DND-41 (cell line): ENCODE data around the gene FGF14.

Experiments
- ATAC-seq: fragments of 200-7000 bp; cut with Tn5 transposase; 3 replicates; pipeline ENCODE4 v1.9.1; 2021; ENCODE audit warnings: low read depth; ENCODE audit not compliant: insufficient read depth
- DNase-seq: peaks from one replicate; pipeline ENCODE4 v3.0.0-alpha.2; 2020
- H2AFZ ChIP-seq: 2 replicates; pipeline ENCODE4 v1.6.0; 2012; ENCODE audit warnings: low read depth, low read length
- H3K27ac ChIP-seq: 2 replicates; pipeline ENCODE4 v1.5.1; 2012; ENCODE audit warnings: low read length, inconsistent platforms
- H3K27me3 ChIP-seq: fragments of 200-600 bp; sonication (generic); 2 replicates; pipeline ENCODE4 v1.6.0; 2012; ENCODE audit warnings: low read length, mild to moderate bottlenecking, inconsistent platforms; ENCODE audit not compliant: insufficient read depth, poor library complexity
- H3K36me3 ChIP-seq: 2 replicates; pipeline ENCODE4 v1.5.1; 2012; ENCODE audit warnings: low read length, inconsistent platforms; ENCODE audit not compliant: insufficient read depth
- H3K4me1 ChIP-seq: 2 replicates; pipeline ENCODE4 v1.5.1; 2012; ENCODE audit warnings: mild to moderate bottlenecking, low read length; ENCODE audit not compliant: insufficient read depth
- H3K4me2 ChIP-seq: 2 replicates; pipeline ENCODE4 v1.6.0; 2012; ENCODE audit warnings: mild to moderate bottlenecking, moderate library complexity, low read length, inconsistent platforms; ENCODE audit not compliant: insufficient read depth
- H3K4me3 ChIP-seq, 2 experiments: fragments of 200-600 bp in 1 of 2; shearing (Covaris generic) in 1 of 2; 2 replicates each; pipeline ENCODE4 v1.5.1; 2012 to 2016; ENCODE audit warnings: inconsistent platforms in 2 of 2, low read length in 2 of 2, mild to moderate bottlenecking in 2 of 2, low read depth in 1 of 2, moderate library complexity in 1 of 2
- H3K79me2 ChIP-seq: 2 replicates; pipeline ENCODE4 v1.6.0; 2012; ENCODE audit warnings: low read length, inconsistent platforms; ENCODE audit not compliant: insufficient read depth
- H3K9ac ChIP-seq: 2 replicates; pipeline ENCODE4 v1.6.0; 2012; ENCODE audit warnings: low read depth, mild to moderate bottlenecking, inconsistent platforms, low read length, moderate library complexity
- H3K9me3 ChIP-seq: 2 replicates; pipeline ENCODE4 v1.5.1; 2012; ENCODE audit warnings: low read length, moderate library complexity, mild to moderate bottlenecking, inconsistent platforms; ENCODE audit not compliant: insufficient read depth, severe bottlenecking
- H4K20me1 ChIP-seq: 2 replicates; pipeline ENCODE4 v1.6.0; 2012; ENCODE audit warnings: low read length; ENCODE audit not compliant: insufficient read depth
- EZH2 ChIP-seq: IDR thresholded peaks from 3 replicates; pipeline ENCODE4 v1.6.1; 2012; ENCODE audit warnings: borderline replicate concordance, low read depth, mild to moderate bottlenecking, moderate library complexity, low read length, inconsistent platforms; ENCODE audit not compliant: severe bottlenecking
- TF ChIP-seq, protein P1 (sequence below): IDR thresholded peaks from 2 replicates; pipeline ENCODE4 v1.5.1; 2012; ENCODE audit warnings: borderline replicate concordance, low read length, moderate library complexity, mild to moderate bottlenecking; ENCODE audit not compliant: poor library complexity, severe bottlenecking; ENCODE audit errors: extremely low read depth

Gene FGF14

DNA sequence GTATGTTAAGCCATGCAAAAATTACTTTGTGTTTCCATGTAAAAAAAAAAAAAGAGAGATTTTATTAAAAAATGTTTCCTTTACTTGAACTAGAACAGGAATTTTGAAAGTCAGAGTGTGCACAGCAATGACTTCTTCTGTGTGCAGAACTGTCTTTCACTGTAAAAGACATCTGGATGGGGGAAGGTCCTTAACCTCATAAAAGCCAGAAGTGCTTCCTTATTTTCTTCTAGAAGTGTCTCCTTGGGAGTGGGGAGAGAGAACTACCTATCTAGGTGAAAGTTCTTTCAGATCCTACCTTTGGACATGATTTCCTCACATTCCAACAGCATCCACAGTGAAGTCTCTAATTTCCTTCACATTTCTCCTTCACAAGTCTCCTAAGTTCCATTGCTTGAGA lies 360.3 kb downstream of the FGF14 start:
- Histone ChIP-seq H3K4me3 (no peak overlapping the region), H3K4me1 (no peaks in the 10 kb centered on the region), H2AFZ (no peak overlapping the region), H3K4me2 (no peak overlapping the region), H3K36me3 (no peaks in the 10 kb centered on the region), H4K20me1 (no peaks in the 10 kb centered on the region), H3K9me3 (no peaks in the 10 kb centered on the region), H3K27ac (no peak overlapping the region), H3K9ac (no peak overlapping the region), H3K79me2 (no peaks in the 10 kb centered on the region), H3K27me3 (no peaks in the 10 kb centered on the region)
- DNase-seq (no peak), ATAC-seq (no peak)
- TF ChIP-seq, protein P1, sequence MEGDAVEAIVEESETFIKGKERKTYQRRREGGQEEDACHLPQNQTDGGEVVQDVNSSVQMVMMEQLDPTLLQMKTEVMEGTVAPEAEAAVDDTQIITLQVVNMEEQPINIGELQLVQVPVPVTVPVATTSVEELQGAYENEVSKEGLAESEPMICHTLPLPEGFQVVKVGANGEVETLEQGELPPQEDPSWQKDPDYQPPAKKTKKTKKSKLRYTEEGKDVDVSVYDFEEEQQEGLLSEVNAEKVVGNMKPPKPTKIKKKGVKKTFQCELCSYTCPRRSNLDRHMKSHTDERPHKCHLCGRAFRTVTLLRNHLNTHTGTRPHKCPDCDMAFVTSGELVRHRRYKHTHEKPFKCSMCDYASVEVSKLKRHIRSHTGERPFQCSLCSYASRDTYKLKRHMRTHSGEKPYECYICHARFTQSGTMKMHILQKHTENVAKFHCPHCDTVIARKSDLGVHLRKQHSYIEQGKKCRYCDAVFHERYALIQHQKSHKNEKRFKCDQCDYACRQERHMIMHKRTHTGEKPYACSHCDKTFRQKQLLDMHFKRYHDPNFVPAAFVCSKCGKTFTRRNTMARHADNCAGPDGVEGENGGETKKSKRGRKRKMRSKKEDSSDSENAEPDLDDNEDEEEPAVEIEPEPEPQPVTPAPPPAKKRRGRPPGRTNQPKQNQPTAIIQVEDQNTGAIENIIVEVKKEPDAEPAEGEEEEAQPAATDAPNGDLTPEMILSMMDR: no peak
- TF ChIP-seq EZH2: no peak

DNA sequence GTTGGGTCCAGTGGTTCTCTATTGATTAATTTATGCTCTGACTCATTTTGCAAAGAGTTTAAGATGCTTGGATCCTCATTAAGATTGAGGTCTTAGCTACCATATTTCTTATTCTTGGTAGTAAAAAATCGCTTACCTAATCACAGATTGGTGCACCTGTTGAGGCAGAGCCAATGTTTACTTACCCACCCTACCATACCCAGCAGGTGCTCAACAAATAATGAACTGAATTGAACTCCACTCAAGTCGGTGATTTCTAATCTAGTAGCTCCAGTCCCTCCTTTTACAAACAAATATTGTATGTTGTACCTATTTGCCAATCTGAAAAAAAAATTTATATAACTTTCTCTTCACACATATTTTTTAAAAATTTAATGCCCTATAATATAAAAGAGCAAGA lies 361.0 kb downstream of the FGF14 start:
- Histone ChIP-seq H3K27me3 (no peaks in the 10 kb centered on the region), H3K4me1 (no peaks in the 10 kb centered on the region), H4K20me1 (no peaks in the 10 kb centered on the region), H3K79me2 (no peaks in the 10 kb centered on the region), H3K36me3 (no peaks in the 10 kb centered on the region), H3K9me3 (no peaks in the 10 kb centered on the region), H2AFZ (no peak overlapping the region), H3K4me2 (no peak overlapping the region), H3K27ac (no peak overlapping the region), H3K4me3 (no peak overlapping the region), H3K9ac (no peak overlapping the region)
- DNase-seq: no peak
- TF ChIP-seq, protein P1: no peak
- no peak for TF ChIP-seq EZH2
- no peak for ATAC-seq

DNA sequence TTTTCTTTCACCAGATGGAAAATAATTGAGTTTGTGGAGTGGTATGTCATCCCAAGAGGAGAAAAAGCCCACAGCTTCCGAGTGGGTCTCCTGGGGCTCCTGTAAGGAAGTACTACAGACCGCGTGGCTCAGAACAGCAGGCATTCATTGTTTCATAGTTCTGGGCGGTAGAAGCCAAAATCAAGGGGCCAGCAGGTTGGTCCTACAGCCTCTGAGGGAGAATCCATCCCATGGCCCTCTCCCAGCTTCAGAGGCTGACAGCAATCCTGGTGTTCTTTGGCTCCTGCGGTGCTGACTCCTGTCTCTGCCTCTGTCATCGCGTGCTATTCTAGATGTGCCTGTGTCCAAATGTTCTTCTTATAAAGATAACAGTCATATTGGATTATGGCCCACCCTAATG lies 362.6 kb downstream of the FGF14 start:
- no peaks in the 10 kb centered on the region for H3K9me3 ChIP-seq
- H4K20me1 ChIP-seq: no peaks in the 10 kb centered on the region
- peaks cover 3% of the 10 kb centered on the region for H3K27me3 ChIP-seq
- no peaks in the 10 kb centered on the region for H3K4me1 ChIP-seq
- no peak for TF ChIP-seq EZH2
- TF ChIP-seq, protein P1: no peak
- no peak overlapping the region for H3K4me2 ChIP-seq
- no peak overlapping the region for H3K27ac ChIP-seq
- ATAC-seq: no peak
- no peaks in the 10 kb centered on the region for H3K36me3 ChIP-seq
- no peak for DNase-seq
- H3K4me3 ChIP-seq: no peak overlapping the region
- H2AFZ ChIP-seq: no peak overlapping the region
- no peaks in the 10 kb centered on the region for H3K79me2 ChIP-seq
- no peak overlapping the region for H3K9ac ChIP-seq

DNA sequence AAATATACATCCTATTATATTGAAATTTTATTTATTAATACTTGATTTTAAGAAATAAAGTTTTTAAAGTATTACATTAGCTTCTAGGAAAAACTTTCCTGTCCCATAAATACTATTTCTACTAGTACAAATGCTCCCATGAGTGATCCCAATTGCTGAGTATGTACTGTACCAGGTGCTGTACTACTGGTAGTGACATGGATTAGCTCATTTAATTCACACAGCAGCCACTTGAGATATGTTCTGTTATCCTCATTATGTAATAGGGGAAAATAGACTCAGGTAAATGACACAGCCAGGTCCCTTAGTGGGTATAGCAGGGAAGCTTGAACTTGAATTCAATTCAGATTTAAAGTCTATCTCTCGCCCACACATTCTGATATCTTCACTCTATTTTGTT lies 363.1 kb downstream of the FGF14 start:
- Histone ChIP-seq H4K20me1 (no peaks in the 10 kb centered on the region), H3K79me2 (no peaks in the 10 kb centered on the region), H3K4me2 (no peak overlapping the region), H3K27me3 (peaks cover 3% of the 10 kb centered on the region), H3K36me3 (no peaks in the 10 kb centered on the region), H3K9me3 (no peaks in the 10 kb centered on the region), H3K27ac (no peak overlapping the region), H3K9ac (no peak overlapping the region), H2AFZ (no peak overlapping the region), H3K4me1 (no peaks in the 10 kb centered on the region), H3K4me3 (no peak overlapping the region)
- TF ChIP-seq, protein P1: no peak
- no peak for TF ChIP-seq EZH2
- ATAC-seq: no peak
- no peak for DNase-seq
